Measurements from ENCODE around the gene RABGAP1L. TPM values are rescaled to one million over a fixed set of nuclear protein-coding genes. Genes with fewer than 3 reads are reported as not detected.

Gene RABGAP1L
- total RNA-seq, 4 donors from 2014 or later = 70.5 to 100 (median 92.6) TPM

DNA sequence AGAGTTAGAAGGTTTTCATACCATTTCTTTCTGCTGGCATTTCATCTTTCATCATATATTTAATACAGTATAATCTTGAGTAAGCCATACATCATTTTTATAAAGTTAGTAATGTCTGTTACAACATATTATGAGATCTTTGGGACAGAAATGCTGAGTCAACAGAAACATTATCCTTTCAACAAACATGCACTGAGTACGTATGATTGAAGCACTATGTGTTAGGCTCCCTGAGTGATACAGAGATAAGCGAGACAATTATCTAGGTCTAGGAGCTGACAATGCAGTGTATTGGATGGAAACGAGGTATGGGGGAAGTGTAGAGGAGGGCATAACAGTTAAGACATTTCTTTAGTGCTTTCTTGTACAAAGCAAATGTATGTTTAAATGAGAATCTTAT, 268.7 kb downstream of the RABGAP1L start:
- no peaks in the 10 kb centered on the region for H3K4me1 ChIP-seq
- intact Hi-C loops (cut with DNase I) = no loop called here
- H3K27ac ChIP-seq = no peak overlapping the region
- no peaks in the 10 kb centered on the region for H3K27me3 ChIP-seq
- 75 to 81% methylated on average over 3 of the region's 3 CpGs for WGBS, 2 donors
- no peak overlapping the region for H3K4me3 ChIP-seq (replicated peaks in 1 of 3)
- no peaks in the 10 kb centered on the region for H3K36me3 ChIP-seq
- TF ChIP-seq, protein P1, sequence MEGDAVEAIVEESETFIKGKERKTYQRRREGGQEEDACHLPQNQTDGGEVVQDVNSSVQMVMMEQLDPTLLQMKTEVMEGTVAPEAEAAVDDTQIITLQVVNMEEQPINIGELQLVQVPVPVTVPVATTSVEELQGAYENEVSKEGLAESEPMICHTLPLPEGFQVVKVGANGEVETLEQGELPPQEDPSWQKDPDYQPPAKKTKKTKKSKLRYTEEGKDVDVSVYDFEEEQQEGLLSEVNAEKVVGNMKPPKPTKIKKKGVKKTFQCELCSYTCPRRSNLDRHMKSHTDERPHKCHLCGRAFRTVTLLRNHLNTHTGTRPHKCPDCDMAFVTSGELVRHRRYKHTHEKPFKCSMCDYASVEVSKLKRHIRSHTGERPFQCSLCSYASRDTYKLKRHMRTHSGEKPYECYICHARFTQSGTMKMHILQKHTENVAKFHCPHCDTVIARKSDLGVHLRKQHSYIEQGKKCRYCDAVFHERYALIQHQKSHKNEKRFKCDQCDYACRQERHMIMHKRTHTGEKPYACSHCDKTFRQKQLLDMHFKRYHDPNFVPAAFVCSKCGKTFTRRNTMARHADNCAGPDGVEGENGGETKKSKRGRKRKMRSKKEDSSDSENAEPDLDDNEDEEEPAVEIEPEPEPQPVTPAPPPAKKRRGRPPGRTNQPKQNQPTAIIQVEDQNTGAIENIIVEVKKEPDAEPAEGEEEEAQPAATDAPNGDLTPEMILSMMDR (IDR thresholded peaks at IDR 0.05) = no peak
- TF ChIP-seq POLR2A (IDR thresholded peaks at IDR 0.05) = no peak
- DNase-seq = no peak
- no peaks in the 10 kb centered on the region for H3K9me3 ChIP-seq

GRCh38 chr1:174428739-174429138, 269.4 kb downstream of the RABGAP1L start:
- intact Hi-C loops (cut with DNase I) = no loop called here
- no peaks in the 10 kb centered on the region for H3K9me3 ChIP-seq
- DNase-seq = no peak

DNA sequence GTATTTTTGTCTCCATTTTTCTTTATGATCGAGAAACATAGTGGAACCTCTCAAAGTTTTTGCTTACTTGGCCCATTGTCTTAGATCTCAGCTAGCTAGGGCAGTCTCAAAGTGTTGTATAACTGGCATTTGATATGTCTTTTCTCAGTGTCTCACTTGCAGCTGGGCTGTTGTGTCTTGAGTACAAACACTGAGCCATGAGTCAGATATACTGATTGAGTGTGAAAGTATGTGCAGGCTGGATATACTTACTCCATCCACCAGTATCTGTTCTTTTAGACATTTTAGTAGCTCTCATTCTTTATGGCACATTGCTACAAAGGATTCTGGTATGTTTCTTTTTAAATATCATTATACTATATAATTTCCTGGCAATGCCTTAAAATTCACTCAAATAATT, 274.1 kb downstream of the RABGAP1L start:
- Histone ChIP-seq H3K4me1 (no peaks in the 10 kb centered on the region), H3K27me3 (no peaks in the 10 kb centered on the region), H3K4me3 (replicated peaks in 1 of 3) (no peak overlapping the region), H3K9me3 (no peaks in the 10 kb centered on the region), H3K27ac (no peak overlapping the region), H3K36me3 (no peaks in the 10 kb centered on the region)
- no peak for DNase-seq
- TF ChIP-seq POLR2A (IDR thresholded peaks at IDR 0.05) = no peak
- TF ChIP-seq, protein P1 (IDR thresholded peaks at IDR 0.05) = no peak
- intact Hi-C loops (cut with DNase I) = no loop called here
- WGBS, 2 donors = 97 to 98% methylated on average over 1 of the region's 1 CpG

More at GRCh38 chr1:174428739-174429138, 269.4 kb downstream of the RABGAP1L start:
- Histone ChIP-seq H3K4me1 (no peaks in the 10 kb centered on the region), H3K27me3 (no peaks in the 10 kb centered on the region), H3K36me3 (no peaks in the 10 kb centered on the region), H3K4me3 (replicated peaks in 1 of 3) (no peak overlapping the region), H3K27ac (no peak overlapping the region)
- no peak for TF ChIP-seq POLR2A (IDR thresholded peaks at IDR 0.05)
- TF ChIP-seq, protein P1 (IDR thresholded peaks at IDR 0.05) = no peak

DNA sequence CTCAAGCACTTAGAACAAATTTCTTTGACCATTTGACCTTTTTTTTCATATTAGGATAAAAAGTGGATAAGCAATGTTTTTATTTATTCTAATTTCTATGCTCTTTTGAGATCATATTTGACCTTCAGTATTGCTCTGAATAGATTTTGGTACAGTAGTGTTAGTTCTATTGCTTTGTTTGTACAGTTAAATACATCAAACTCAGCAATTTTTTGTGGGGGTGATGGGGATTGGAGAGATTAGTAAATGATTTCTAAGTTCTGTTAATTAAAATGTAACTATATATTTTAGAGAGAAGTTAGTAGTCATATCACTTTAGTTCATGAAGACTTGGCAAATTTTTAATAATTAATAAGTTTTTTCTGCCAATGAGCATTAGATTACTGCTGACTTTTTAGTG, 286.0 kb downstream of the RABGAP1L start:
- Histone ChIP-seq H3K27me3 (no peaks in the 10 kb centered on the region), H3K36me3 (no peaks in the 10 kb centered on the region), H3K4me1 (no peaks in the 10 kb centered on the region), H3K9me3 (no peaks in the 10 kb centered on the region), H3K27ac (no peak overlapping the region), H3K4me3 (replicated peaks in 1 of 3) (no peak overlapping the region)
- intact Hi-C loops (cut with DNase I) = no loop called here
- no peak for TF ChIP-seq POLR2A (IDR thresholded peaks at IDR 0.05)
- TF ChIP-seq, protein P1 (IDR thresholded peaks at IDR 0.05) = no peak
- DNase-seq = no peak

DNA sequence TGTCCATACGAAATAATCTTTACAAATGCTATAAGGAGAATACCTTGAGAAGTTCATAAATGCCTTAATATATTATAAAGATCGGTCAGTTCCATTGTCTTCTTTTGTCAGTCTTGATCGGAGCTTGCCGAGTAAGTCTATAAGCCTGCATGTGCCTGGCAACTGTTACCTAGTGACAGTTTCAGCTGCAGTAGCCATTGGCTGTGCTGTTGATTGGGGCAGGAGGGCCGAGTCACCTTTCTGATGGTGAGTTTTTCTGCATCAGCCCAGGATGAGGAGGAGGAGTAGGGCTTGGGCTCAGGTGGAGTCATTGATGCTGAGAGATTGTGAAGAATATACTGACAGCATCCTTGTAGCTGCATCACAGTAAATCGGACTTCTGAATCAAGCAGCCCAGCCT, 286.5 kb downstream of the RABGAP1L start:
- Histone ChIP-seq H3K4me1 (no peaks in the 10 kb centered on the region), H3K27me3 (no peaks in the 10 kb centered on the region), H3K9me3 (no peaks in the 10 kb centered on the region), H3K27ac (no peak overlapping the region), H3K4me3 (replicated peaks in 1 of 3) (no peak overlapping the region), H3K36me3 (no peaks in the 10 kb centered on the region)
- 85 to 86% methylated on average over 6 of the region's 6 CpGs for WGBS, 2 donors
- no peak for DNase-seq
- intact Hi-C loops (cut with DNase I) = no loop called here
- no peak for TF ChIP-seq POLR2A (IDR thresholded peaks at IDR 0.05)
- TF ChIP-seq, protein P1 (IDR thresholded peaks at IDR 0.05) = no peak

All from thyroid gland (tissue), 4 donors.